RWPE2 (cell line): ENCODE data around the gene TUBGCP5.
"Not testable (repeated sequence)": the region's sequence is repeated elsewhere in the genome, so short reads cannot be mapped to it uniquely, and the experiment has no call there.

Source experiments
- ATAC-seq: fragments of 200-7000 bp; cut with Tn5 transposase; 3 replicates; pipeline ENCODE4 v1.9.1; 2021; ENCODE audit warnings: low read depth
- DNase-seq: peaks from one replicate; pipeline ENCODE4 v3.0.0-alpha.2; 2020; ENCODE audit warnings: low spot score
- H3K27ac ChIP-seq: fragments of 450-650 bp; 2 replicates; pipeline ENCODE4 v1.5.1; 2017; ENCODE audit warnings: mild to moderate bottlenecking; ENCODE audit not compliant: poor library complexity, severe bottlenecking
- H3K27me3 ChIP-seq: fragments of 250-450 bp; sonication (Bioruptor Pico); 2 replicates; pipeline ENCODE4 v1.5.1; 2021; ENCODE audit warnings: mild to moderate bottlenecking, moderate library complexity; ENCODE audit not compliant: insufficient read depth, poor library complexity, severe bottlenecking
- H3K36me3 ChIP-seq: fragments of 250-450 bp; sonication (Bioruptor Pico); 2 replicates; pipeline ENCODE4 v1.5.1; 2020; ENCODE audit warnings: low read depth, mild to moderate bottlenecking, moderate library complexity
- H3K4me1 ChIP-seq: fragments of 250-450 bp; sonication (Bioruptor Pico); 2 replicates; pipeline ENCODE4 v1.5.1; 2021; ENCODE audit warnings: mild to moderate bottlenecking, moderate library complexity; ENCODE audit not compliant: insufficient read depth, poor library complexity, severe bottlenecking
- H3K4me3 ChIP-seq: fragments of 250-450 bp; sonication (Bioruptor Pico); 2 replicates; pipeline ENCODE4 v1.5.1; 2021; ENCODE audit warnings: mild to moderate bottlenecking, moderate library complexity; ENCODE audit not compliant: severe bottlenecking
- H3K9me3 ChIP-seq: fragments of 250-450 bp; sonication (Bioruptor Pico); 2 replicates; pipeline ENCODE4 v1.5.1; 2021; ENCODE audit warnings: mild to moderate bottlenecking, moderate library complexity; ENCODE audit not compliant: severe bottlenecking
- TF ChIP-seq, protein P1 (sequence below): fragments of 450-650 bp; IDR thresholded peaks from one replicate; pipeline ENCODE4 v1.5.1; 2017; ENCODE audit warnings: mild to moderate bottlenecking, moderate library complexity; ENCODE audit not compliant: poor library complexity, severe bottlenecking

TUBGCP5 gene

GRCh38 chr15:23026218-23026617 lies 13.2 kb downstream of the TUBGCP5 start:
- peaks cover 3% of the 10 kb centered on the region for H3K9me3 ChIP-seq
- TF ChIP-seq, protein P1, sequence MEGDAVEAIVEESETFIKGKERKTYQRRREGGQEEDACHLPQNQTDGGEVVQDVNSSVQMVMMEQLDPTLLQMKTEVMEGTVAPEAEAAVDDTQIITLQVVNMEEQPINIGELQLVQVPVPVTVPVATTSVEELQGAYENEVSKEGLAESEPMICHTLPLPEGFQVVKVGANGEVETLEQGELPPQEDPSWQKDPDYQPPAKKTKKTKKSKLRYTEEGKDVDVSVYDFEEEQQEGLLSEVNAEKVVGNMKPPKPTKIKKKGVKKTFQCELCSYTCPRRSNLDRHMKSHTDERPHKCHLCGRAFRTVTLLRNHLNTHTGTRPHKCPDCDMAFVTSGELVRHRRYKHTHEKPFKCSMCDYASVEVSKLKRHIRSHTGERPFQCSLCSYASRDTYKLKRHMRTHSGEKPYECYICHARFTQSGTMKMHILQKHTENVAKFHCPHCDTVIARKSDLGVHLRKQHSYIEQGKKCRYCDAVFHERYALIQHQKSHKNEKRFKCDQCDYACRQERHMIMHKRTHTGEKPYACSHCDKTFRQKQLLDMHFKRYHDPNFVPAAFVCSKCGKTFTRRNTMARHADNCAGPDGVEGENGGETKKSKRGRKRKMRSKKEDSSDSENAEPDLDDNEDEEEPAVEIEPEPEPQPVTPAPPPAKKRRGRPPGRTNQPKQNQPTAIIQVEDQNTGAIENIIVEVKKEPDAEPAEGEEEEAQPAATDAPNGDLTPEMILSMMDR: no peak
- H3K4me3 ChIP-seq: no peak overlapping the region
- ATAC-seq: no peak
- H3K36me3 ChIP-seq: peaks cover 100% of the 10 kb centered on the region
- H3K27me3 ChIP-seq: no peaks in the 10 kb centered on the region
- H3K4me1 ChIP-seq: no peaks in the 10 kb centered on the region
- DNase-seq: no peak
- H3K27ac ChIP-seq: no peak overlapping the region

DNA sequence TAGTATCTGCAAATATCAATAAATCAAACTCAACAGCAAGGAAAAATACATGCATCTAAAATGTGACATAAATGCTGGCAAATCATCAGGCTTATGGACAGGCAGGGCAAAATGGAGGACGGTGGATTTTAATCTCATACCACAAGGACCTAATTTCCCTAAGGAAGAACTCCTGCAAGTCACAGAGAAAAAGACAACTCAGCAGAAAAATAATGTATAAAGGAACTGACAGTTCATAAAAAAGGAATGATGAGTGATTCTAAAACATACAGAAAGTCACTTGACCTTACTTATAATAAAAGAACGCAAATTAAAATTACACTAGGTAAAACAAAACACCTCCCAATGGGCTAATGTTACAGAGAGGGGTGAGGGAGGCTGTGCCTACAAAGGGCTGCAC lies 17.2 kb downstream of the TUBGCP5 start:
- Histone ChIP-seq H3K4me1 (no peaks in the 10 kb centered on the region), H3K9me3 (peaks cover 3% of the 10 kb centered on the region), H3K36me3 (peaks cover 97% of the 10 kb centered on the region), H3K27me3 (no peaks in the 10 kb centered on the region), H3K4me3 (no peak overlapping the region), H3K27ac (no peak overlapping the region)
- ATAC-seq (no peak), DNase-seq (no peak)
- TF ChIP-seq, protein P1: no peak

- ATAC-seq: no peak
- TF ChIP-seq, protein P1: no peak
- H3K36me3 ChIP-seq: peaks cover 88% of the 10 kb centered on the region
These were observed 24.9 kb downstream of the TUBGCP5 start for GRCh38 chr15:23014394-23015000.

DNA sequence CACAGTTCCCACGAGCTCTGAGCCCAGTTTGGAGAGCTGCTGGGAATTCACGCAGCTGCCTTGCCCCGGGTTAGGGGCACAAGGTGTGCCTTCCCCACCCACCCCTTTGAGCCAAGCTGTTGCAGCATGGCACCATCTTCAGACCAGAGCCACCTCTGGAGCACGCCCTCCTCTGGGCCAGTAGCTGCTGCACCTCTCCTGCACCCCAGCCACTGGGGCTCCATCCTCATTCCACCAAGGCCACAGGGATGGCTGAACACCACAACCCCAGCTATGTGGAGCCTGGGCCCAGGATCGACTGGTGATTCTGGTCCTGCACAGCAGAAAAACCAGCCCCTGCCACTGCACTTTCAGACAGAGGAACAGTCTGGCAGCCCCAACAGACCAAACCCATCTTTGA lies 25.7 kb downstream of the TUBGCP5 start:
- TF ChIP-seq, protein P1: no peak
- Histone ChIP-seq H3K36me3 (peaks cover 88% of the 10 kb centered on the region), H3K27me3 (no peaks in the 10 kb centered on the region), H3K27ac (no peak overlapping the region), H3K4me3 (no peak overlapping the region), H3K9me3 (no peaks in the 10 kb centered on the region), H3K4me1 (no peaks in the 10 kb centered on the region)
- DNase-seq (peak; percentile 61), ATAC-seq (peak; percentile 40; the same call in 2 of the 3 replicates)

More at GRCh38 chr15:23014394-23015000, 24.9 kb downstream of the TUBGCP5 start:
- Histone ChIP-seq H3K4me3 (no peak overlapping the region), H3K4me1 (no peaks in the 10 kb centered on the region), H3K27me3 (no peaks in the 10 kb centered on the region), H3K27ac (no peak overlapping the region), H3K9me3 (no peaks in the 10 kb centered on the region)
- peak; percentile 56 for DNase-seq

DNA sequence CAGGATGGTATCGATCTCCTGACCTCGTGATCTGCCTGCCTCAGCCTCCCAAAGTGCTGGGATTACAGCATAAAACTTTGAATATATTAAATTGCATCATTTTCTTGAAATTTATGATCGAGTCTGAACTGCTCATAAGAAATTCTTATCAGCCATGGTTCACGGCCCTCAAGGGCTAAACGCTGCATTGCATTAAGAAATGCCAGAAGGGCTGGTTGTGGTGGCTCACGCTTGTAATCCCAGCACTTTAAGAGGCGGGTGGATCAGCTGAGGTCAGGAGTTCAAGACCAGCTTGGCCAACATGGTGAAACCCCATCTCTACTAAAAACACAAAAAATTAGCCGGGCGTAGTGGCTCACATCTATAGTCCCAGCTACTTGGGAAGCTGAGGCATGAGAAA lies 26.8 kb downstream of the TUBGCP5 start:
- DNase-seq, H3K4me3 ChIP-seq, H3K9me3 ChIP-seq, H3K4me1 ChIP-seq, H3K27me3 ChIP-seq, ATAC-seq, H3K27ac ChIP-seq: not testable (repeated sequence)
- H3K36me3 ChIP-seq: peaks cover 88% of the 10 kb centered on the region
